GM18868 (cell line): ENCODE results near the gene SPACA1.
A peak's percentile ranks its signal among the peaks of the same experiment; 100 is the strongest.
"Not testable (repeated sequence)": the region's sequence is repeated elsewhere in the genome, so short reads cannot be mapped to it uniquely, and the experiment has no call there.

Experiments
- ATAC-seq: cut with Tn5 transposase; IDR thresholded peaks from one replicate; pipeline ENCODE4 v1.9.1; 2021; ENCODE audit warnings: mild to moderate bottlenecking, moderate library complexity; ENCODE audit not compliant: unreplicated experiment

Gene SPACA1, protein sequence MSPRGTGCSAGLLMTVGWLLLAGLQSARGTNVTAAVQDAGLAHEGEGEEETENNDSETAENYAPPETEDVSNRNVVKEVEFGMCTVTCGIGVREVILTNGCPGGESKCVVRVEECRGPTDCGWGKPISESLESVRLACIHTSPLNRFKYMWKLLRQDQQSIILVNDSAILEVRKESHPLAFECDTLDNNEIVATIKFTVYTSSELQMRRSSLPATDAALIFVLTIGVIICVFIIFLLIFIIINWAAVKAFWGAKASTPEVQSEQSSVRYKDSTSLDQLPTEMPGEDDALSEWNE

DNA sequence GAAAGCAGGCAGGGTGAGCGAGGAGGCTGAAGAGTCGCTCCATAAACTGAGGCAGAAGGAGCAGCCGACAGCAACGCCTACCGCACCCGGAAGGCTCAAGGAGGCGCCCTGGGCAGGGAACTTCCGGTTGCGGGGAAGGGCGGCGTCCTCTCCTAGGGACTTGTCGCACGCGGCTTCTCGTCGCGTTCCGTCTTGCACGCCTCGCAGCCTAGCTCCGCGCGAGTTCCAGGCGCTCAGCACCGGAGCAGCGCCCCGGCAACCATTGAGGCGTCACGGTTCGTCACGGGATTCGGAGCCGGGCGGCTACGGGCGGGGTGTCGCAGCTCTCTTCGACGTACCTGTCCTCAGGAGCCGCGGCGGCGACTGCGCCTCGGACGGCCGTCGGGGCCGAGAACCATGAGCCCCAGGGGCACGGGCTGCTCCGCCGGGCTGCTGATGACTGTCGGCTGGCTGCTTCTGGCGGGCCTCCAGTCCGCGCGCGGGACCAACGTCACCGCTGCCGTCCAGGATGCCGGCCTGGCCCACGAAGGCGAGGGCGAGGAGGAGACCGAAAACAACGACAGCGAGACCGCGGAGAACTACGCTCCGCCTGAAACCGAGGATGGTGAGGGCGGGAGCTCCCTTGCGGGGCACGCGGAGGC, at the start of gene SPACA1:
TSS of gene SPACA1 (plus strand) at position 332 of the 641 bp plus-strand sequence. CDS start at position 397, 65 bp downstream.
- no peak for ATAC-seq

- ATAC-seq = no peak
Measured at GRCh38 chr6:88000713-88001112, 46.9 kb upstream of the SPACA1 start.

- not testable (repeated sequence) for ATAC-seq
Measured at GRCh38 chr6:88001279-88001678, 46.4 kb upstream of the SPACA1 start.

GRCh38 chr6:88004707-88005106, 42.9 kb upstream of the SPACA1 start:
- no peak for ATAC-seq

- no peak for ATAC-seq
Measured at GRCh38 chr6:88006557-88006956, 41.1 kb upstream of the SPACA1 start.

GRCh38 chr6:88008411-88008810, 39.2 kb upstream of the SPACA1 start:
- ATAC-seq = no peak

- no peak for ATAC-seq
Measured at GRCh38 chr6:88008831-88009231, 38.8 kb upstream of the SPACA1 start.

- peak; percentile 74 for ATAC-seq
Measured at GRCh38 chr6:88013015-88013414, 34.6 kb upstream of the SPACA1 start.

DNA sequence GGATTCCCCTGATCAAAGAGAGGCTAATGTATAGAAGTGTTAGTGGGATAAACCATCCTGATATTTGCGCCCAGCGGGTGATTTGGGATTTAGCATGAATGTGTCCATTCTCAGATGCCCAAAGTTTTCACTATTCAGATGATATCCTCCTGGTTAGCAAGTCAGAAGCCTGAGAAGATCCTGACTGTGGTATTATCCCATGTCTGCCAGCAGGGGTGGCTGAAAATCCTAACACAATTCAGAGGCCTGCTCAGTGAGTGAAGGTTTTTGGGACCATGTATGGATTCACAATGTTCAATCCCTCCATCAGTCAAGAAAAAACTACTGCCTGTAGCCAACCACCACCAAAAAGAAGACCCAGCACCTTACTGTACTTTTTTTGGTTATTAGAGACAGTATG, 34.1 kb upstream of the SPACA1 start:
- no peak for ATAC-seq

DNA sequence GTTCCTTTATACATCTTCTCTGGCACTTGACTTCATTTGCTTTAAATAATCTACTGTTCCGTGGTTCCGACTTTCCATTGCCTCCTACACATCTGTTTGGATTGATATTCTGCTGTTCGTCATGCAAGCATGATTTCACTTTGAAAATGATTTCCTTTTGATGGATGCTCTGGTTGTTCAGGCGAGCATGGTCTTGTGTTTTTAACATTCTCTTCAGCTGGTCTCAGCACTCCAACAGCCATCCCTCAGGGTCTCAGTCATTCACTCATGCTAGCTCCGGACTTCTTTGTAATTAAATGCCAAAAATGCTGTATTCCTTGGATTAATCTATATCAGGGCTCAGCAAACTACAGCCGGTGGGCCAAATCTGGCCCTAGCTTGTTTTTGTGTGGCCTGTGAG, 27.2 kb upstream of the SPACA1 start:
- ATAC-seq = no peak

- no peak for ATAC-seq
Measured at GRCh38 chr6:88024696-88025095, 22.9 kb upstream of the SPACA1 start.

- ATAC-seq = no peak
Measured at GRCh38 chr6:88031550-88031949, 16.1 kb upstream of the SPACA1 start.

DNA sequence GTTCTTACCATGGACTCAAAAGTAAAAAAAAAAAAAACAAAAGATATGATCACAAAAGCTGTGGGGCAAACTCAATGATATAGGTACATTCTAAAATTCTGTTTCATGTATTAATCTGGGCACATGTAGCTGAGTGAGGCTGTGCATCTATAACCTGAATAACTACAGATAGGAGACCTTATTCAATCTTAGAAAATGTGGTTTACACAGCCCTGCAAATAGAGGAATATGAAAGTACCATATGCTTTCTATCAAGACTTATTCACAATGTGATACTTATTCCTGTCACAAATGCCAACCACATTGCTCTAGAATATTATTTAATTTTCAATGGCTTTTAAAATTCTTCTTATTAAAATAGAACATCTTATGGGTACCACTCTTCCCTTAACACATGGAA, 3.1 kb upstream of the SPACA1 start:
- ATAC-seq = no peak

DNA sequence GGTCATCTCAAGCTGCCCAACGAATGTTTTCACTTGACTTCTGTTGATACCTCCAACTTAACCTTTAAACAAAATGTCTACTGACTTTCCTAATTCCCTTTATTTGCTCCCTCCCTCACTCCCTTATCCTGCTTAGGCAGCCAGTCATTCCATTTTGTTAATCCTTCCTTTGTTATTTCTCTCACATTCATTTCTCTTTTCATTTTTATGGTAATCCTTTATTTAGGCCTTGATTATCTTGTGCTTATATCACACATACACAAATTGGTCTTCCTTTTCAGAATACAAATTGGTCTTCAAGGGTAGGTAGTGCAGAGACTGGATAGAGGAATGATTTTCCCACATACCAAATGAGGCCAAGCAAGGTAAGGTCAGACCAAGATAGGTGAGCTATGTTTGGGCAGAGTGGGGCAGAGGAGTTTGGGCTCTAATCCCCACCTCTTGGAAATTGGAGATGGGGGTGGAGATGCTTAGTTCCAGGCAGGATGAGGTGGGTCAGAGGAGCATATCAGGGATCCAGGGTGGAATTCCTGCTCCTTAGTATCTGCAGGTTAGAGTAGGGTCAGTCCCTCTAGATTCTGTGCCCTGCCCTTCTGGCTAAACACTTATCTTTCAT, 2.0 kb upstream of the SPACA1 start:
- ATAC-seq = no peak

- no peak for ATAC-seq
Measured at GRCh38 chr6:88048578-88048977, 937 bp downstream of the SPACA1 start.

DNA sequence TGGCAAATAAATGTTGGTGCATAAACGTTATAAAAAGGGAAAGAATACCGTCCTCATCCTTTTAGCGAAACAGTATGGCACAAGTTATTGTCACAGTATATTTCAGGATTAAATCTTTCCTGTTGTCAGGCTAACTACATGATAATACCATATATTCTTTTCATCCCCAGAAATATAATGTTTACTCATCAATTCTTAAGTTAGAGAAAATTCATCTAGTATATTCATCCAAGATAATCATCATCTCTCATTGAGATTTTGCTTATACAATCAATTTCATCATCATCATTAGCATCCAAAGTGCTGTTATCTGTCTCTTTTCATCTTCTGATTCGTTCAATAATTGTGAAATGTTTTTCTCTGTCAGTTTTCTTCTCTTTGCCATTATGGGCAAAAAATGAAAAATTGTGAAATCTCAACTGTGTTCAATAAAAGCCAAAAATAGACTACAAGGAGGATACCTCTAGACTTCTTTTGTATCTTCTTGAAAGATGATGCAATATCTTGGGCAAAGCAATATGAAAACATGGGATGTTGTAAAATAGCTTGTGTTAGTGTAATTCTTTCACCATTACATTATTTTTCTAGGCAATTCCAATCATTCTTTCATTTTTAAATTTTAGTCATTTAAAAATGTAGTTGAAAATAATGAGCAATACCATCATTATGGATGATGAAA, 2.6 kb downstream of the SPACA1 start:
- ATAC-seq = no peak

- no peak for ATAC-seq
Measured at GRCh38 chr6:88059191-88059590, 11.6 kb downstream of the SPACA1 start.

DNA sequence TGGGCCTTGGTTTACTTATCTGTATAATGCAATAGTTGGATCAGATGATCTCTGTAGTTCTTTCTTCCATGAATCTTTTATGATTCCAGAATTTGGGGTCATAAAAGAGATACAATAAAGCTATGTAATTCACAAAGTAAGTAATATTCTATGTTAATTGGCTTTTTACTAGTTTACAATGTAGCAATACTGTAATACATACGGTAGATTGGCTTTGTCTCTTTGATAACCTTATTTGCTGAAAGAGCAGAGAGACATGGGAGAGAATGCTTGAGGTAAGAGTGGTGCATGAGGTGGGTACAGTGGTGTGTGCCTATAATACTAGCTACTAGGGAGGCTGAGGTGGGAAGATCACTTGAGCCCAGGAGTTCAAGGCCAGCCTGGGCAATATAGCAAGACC, 14.7 kb downstream of the SPACA1 start:
- no peak for ATAC-seq

GRCh38 chr6:88072462-88072861, 24.8 kb downstream of the SPACA1 start:
- no peak for ATAC-seq

DNA sequence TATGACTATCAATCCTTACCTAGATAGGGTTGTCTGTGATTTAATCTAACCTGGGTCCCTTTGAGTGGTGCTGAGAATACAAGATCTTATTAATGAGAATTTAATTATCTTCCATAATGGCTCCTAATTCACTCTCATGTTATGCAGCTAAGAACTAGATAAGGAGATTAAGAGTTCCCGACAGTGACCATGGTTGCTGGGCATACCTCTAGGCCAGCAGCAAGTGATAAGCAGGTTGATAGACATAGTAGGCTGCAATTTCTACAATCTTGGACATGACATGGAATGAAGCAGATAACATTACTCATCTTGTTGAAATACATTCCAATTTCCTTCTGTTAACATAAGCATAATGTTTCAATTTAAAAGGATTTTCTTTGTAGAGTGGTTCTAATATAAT, 27.1 kb downstream of the SPACA1 start:
- ATAC-seq = no peak

DNA sequence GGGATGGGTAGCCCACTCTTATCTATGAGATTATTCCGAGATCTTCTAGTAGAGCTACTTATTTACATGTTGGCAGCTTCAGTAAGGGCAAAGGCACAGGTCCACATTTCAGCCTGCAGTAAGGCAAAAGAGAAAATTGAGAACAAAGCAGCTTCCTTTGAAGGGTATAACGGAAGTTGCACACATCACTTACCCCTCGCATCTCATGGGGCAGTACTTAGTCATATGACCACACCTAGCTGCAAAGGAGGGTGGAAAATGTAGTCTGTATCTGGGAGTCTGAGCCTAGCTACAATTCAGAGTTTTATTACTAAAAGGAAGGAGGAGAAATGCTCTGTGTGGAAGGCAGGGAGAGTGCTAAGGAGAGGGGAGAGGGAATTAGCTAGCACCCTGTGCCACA, 29.7 kb downstream of the SPACA1 start:
- no peak for ATAC-seq

GRCh38 chr6:88086792-88087191, 39.2 kb downstream of the SPACA1 start:
- ATAC-seq = no peak
